Colonic mucosa (tissue), 4 donors: ENCODE measurements around the gene EMC8. TPM values are rescaled to one million over a fixed set of nuclear protein-coding genes. Genes with fewer than 3 reads are reported as not detected.
"Not testable (repeated sequence)": the region's sequence is repeated elsewhere in the genome, so short reads cannot be mapped to it uniquely, and the experiment has no call there.

Experiments used
- DNase-seq: peaks from one replicate; pipeline ENCODE4 v3.0.0-alpha.2; 2020
- H3K27ac ChIP-seq: fragments of 200-600 bp; one replicate; pipeline ENCODE4 v1.8.0; 2021
- H3K27me3 ChIP-seq: fragments of 200-600 bp; one replicate; pipeline ENCODE4 v1.8.0; 2021
- H3K36me3 ChIP-seq: fragments of 200-600 bp; one replicate; pipeline ENCODE4 v1.8.0; 2021
- H3K4me1 ChIP-seq: fragments of 200-600 bp; one replicate; pipeline ENCODE4 v1.8.0; 2021; ENCODE audit warnings: mild to moderate bottlenecking
- H3K4me3 ChIP-seq: fragments of 200-600 bp; one replicate; pipeline ENCODE4 v1.8.0; 2021
- H3K9ac ChIP-seq, 2 donors: one replicate each; pipeline ENCODE4 v1.7.0; 2013; ENCODE audit warnings: control low read depth in 2 of 2, low read depth in 2 of 2, low read length in 2 of 2
- H3K9me3 ChIP-seq: fragments of 200-600 bp; one replicate; pipeline ENCODE4 v1.8.0; 2021
- CTCF ChIP-seq: fragments of 200-600 bp; IDR thresholded peaks from one replicate; pipeline ENCODE4 v1.8.0; 2022; ENCODE audit warnings: antibody characterized with exemption, mild to moderate bottlenecking
- intact Hi-C: fragments of 100-400 bp; cut with DNase I; formaldehyde crosslinking; loops from one replicate; pipeline ENCODE4 v1.14.1; 2022
- total RNA-seq, 2 donors: library from RNA; stranded (reverse); fragmentation: NEBNext Ultra II Directional in 1 of 2; extraction: Animal tissue kit (Norgen Biotek cat#: 25700) in 1 of 2; gene quantifications; one replicate each; pipeline ENCODE4 v1.2.1, GENCODE V29; 2021
- donor health status: healthy.
- donor health status: DM: no; HTN: no; CAD: no.
- donor health status: DM: no; HTN: no; CAD: no.

EMC8 gene
- total RNA-seq, 2 donors from 2014 or later, result 30.6 to 49.8 TPM

GRCh38 chr16:85810742-85811115, 11.4 kb upstream of the EMC8 start:
- Histone ChIP-seq H3K9me3 (no peaks in the 10 kb centered on the region), H3K27me3 (no peaks in the 10 kb centered on the region), H3K4me3 (no peak overlapping the region), H3K4me1 (no peaks in the 10 kb centered on the region), H3K36me3 (peaks cover 4% of the 10 kb centered on the region), H3K27ac (no peak overlapping the region), H3K9ac (no peak overlapping the region)
- no peak for DNase-seq
- no peak for TF ChIP-seq CTCF
- intact Hi-C loops, result no loop called here

- Histone ChIP-seq H3K27me3 (no peaks in the 10 kb centered on the region), H3K4me1 (no peaks in the 10 kb centered on the region), H3K9ac (no peak overlapping the region), H3K4me3 (no peak overlapping the region), H3K36me3 (peaks cover 9% of the 10 kb centered on the region), H3K27ac (no peak overlapping the region), H3K9me3 (no peaks in the 10 kb centered on the region)
- intact Hi-C loops, result no loop called here
- DNase-seq, result no peak
- TF ChIP-seq CTCF, result no peak
These were observed 10.9 kb upstream of the EMC8 start for GRCh38 chr16:85810097-85810741.

GRCh38 chr16:85809645-85810044, 10.3 kb upstream of the EMC8 start:
- Histone ChIP-seq H3K27ac (no peak overlapping the region), H3K9me3 (no peaks in the 10 kb centered on the region), H3K4me3 (no peak overlapping the region), H3K9ac (no peak overlapping the region), H3K27me3 (no peaks in the 10 kb centered on the region), H3K4me1 (no peaks in the 10 kb centered on the region), H3K36me3 (peaks cover 10% of the 10 kb centered on the region)
- DNase-seq, result no peak
- intact Hi-C loops, result no loop called here
- TF ChIP-seq CTCF, result no peak

GRCh38 chr16:85808926-85809325, 9.6 kb upstream of the EMC8 start:
- H3K27me3 ChIP-seq, result no peaks in the 10 kb centered on the region
- H3K9me3 ChIP-seq, result no peaks in the 10 kb centered on the region
- intact Hi-C loops, result no loop called here
- peaks cover 10% of the 10 kb centered on the region for H3K36me3 ChIP-seq
- H3K4me3 ChIP-seq, result no peak overlapping the region
- no peak overlapping the region for H3K27ac ChIP-seq
- no peak for TF ChIP-seq CTCF
- H3K4me1 ChIP-seq, result no peaks in the 10 kb centered on the region
- no peak for DNase-seq
- no peak overlapping the region for H3K9ac ChIP-seq

GRCh38 chr16:85808104-85808503, 8.8 kb upstream of the EMC8 start:
- DNase-seq, intact Hi-C loops, H3K9me3 ChIP-seq, H3K27me3 ChIP-seq, H3K36me3 ChIP-seq, H3K4me1 ChIP-seq, H3K4me3 ChIP-seq, H3K27ac ChIP-seq, H3K9ac ChIP-seq: not testable (repeated sequence)

- intact Hi-C loops, H3K9me3 ChIP-seq, H3K27ac ChIP-seq, H3K4me3 ChIP-seq, H3K27me3 ChIP-seq, H3K9ac ChIP-seq, DNase-seq, H3K4me1 ChIP-seq: not testable (repeated sequence)
- H3K36me3 ChIP-seq, result peaks cover 16% of the 10 kb centered on the region
These were observed 8.0 kb upstream of the EMC8 start for GRCh38 chr16:85807340-85807739.
